Gastrocnemius medialis (tissue), 4 donors: Measurements from ENCODE around the gene ATP11A. TPM values are rescaled to one million over a fixed set of nuclear protein-coding genes. Genes with fewer than 3 reads are reported as not detected.

Experiments used
- ATAC-seq, 2 donors: fragments of 150-250 bp; one replicate each; pipeline ENCODE4 v1.9.1; 2016
- DNase-seq, 2 donors: peaks; one replicate each; pipeline ENCODE4 v3.0.0-alpha.2; 2019
- H3K27ac ChIP-seq, 4 donors: fragments of 200-600 bp; sonication (generic); 1 replicate in 1 of 4; 2 replicates in 3 of 4; pipeline ENCODE4 v1.5.1; 2016 to 2018; ENCODE audit warnings: mild to moderate bottlenecking in 2 of 4, moderate library complexity in 1 of 4
- H3K27me3 ChIP-seq, 3 donors: fragments of 200-600 bp; sonication (generic) in 2 of 3; 1 replicate in 1 of 3; 2 replicates in 2 of 3; pipeline versions ENCODE4 v1.5.1 to v1.6.0; 2016 to 2019; ENCODE audit warnings: mild to moderate bottlenecking in 1 of 3, moderate library complexity in 1 of 3
- H3K36me3 ChIP-seq, 2 donors: fragments of 200-600 bp; sonication (generic) in 1 of 2; one replicate each; pipeline ENCODE4 v1.5.1; 2017 to 2018
- H3K4me1 ChIP-seq, 2 donors: fragments of 200-600 bp; sonication (generic) in 1 of 2; one replicate each; pipeline ENCODE4 v1.5.1; 2016 to 2017; ENCODE audit warnings: mild to moderate bottlenecking in 2 of 2
- H3K4me3 ChIP-seq, 4 donors: fragments of 200-600 bp; sonication (generic) in 3 of 4; 1 replicate in 1 of 4; 2 replicates in 3 of 4; pipeline ENCODE4 v1.5.1; 2016 to 2019; ENCODE audit warnings: mild to moderate bottlenecking in 2 of 4
- H3K9me3 ChIP-seq, 3 donors: fragments of 200-600 bp; sonication (generic) in 2 of 3; 1 replicate in 1 of 3; 2 replicates in 2 of 3; pipeline ENCODE4 v1.5.1; 2016 to 2019
- POLR2A ChIP-seq, 2 donors: fragments of 450-650 bp; IDR thresholded peaks; one replicate each; pipeline ENCODE4 v1.6.1; 2017; ENCODE audit warnings: antibody characterized with exemption in 2 of 2, mild to moderate bottlenecking in 2 of 2, moderate library complexity in 2 of 2
- in situ Hi-C, 4 donors: fragments of 200-750 bp; cut with MboI; loops; one replicate each; pipeline versions ENCODE4 v1.15.0 to v1.8.0; 2017; ENCODE audit warnings: low sequenced_read_pairs in 4 of 4
- intact Hi-C: fragments of 100-400 bp; cut with DNase I; formaldehyde crosslinking; loops from one replicate; pipeline ENCODE4 v1.15.1; 2023; ENCODE audit warnings: low total_unique reads
- total RNA-seq, 4 donors: library from RNA; depleted of rRNA; stranded (reverse); fragments of >200 nt; gene quantifications; one replicate each; pipeline versions ENCODE4 v1.1.0 to v1.2.3, GENCODE V29; 2016
- TF ChIP-seq, protein P1 (sequence below), 5 experiments: fragments of 450-650 bp in 3 of 5; fragments of 200-600 bp in 2 of 5; sonication (generic) in 2 of 5; IDR thresholded peaks in 4 of 5; conservative IDR thresholded peaks in 1 of 5; 1 replicate in 4 of 5; 2 replicates in 1 of 5; pipeline ENCODE4 v1.5.1; 2016 to 2019; ENCODE audit warnings: antibody characterized with exemption in 5 of 5, mild to moderate bottlenecking in 3 of 5, moderate library complexity in 3 of 5

Gene ATP11A
- total RNA-seq, 4 donors from 2014 or later: 10.0 to 14.2 (median 12.6) TPM

DNA sequence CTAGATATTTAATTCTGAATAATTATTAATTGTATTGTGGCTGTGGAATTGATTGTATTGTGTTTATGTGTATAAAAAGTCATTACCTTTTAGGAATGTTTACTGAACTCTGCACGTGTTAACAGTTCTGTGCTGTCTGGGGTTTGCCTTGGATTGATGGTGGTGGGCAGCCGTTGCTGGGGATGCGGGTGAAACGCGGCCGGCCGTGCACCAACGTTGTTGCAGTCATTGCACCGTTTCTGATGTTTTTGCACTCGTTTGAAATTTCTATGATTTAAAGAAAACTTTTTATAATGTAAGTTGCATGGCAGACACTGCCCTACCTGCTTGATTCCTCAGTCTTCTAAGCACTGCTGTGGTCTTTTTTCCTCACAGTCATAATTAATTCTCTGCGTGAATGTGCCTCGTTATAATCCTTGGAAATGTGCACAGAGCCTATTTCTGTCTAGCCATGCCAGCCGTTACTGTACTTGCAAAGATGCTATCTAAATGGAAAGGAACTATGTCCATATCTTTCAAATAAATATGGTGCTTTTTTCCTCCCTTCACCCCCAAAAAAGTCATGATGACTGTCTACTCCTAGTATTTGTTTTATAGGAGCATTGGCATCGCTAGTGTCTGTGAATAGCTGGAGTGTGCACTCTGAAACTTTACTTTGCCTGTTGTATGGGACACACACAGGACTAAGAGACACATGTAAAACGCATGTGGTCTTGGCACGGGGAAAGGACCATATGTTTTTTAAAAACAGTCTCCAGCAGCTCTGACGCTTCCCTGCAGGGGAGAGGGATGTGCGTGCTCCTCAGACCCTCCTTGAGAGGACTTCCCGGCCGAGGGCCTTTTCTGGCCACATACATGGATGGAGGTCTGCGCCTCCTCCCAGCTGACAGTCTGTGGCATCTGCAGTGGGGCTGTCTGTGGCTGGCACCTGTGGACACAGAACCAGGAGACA, 238.5 kb downstream of the ATP11A start:
- no peak for TF ChIP-seq POLR2A (IDR thresholded peaks at IDR 0.05)
- TF ChIP-seq, protein P1, sequence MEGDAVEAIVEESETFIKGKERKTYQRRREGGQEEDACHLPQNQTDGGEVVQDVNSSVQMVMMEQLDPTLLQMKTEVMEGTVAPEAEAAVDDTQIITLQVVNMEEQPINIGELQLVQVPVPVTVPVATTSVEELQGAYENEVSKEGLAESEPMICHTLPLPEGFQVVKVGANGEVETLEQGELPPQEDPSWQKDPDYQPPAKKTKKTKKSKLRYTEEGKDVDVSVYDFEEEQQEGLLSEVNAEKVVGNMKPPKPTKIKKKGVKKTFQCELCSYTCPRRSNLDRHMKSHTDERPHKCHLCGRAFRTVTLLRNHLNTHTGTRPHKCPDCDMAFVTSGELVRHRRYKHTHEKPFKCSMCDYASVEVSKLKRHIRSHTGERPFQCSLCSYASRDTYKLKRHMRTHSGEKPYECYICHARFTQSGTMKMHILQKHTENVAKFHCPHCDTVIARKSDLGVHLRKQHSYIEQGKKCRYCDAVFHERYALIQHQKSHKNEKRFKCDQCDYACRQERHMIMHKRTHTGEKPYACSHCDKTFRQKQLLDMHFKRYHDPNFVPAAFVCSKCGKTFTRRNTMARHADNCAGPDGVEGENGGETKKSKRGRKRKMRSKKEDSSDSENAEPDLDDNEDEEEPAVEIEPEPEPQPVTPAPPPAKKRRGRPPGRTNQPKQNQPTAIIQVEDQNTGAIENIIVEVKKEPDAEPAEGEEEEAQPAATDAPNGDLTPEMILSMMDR (IDR thresholded peaks at IDR 0.05 in 4 of 5, conservative IDR thresholded peaks at IDR 0.05 in 1 of 5): no peak
- DNase-seq: no peak
- H3K4me3 ChIP-seq: no peak overlapping the region
- intact Hi-C loops (no loop called here), in situ Hi-C loops (loop anchor here in 1 of 4 donors (25.0 kb wide), 1 partner anchor 459 kb away; no protein-coding TSS in a partner anchor)
- no peaks in the 10 kb centered on the region for H3K4me1 ChIP-seq
- H3K27me3 ChIP-seq: peaks cover 0 to 31% (median 19%) of the 10 kb centered on the region in 3 donors
- ATAC-seq: no peak
- no peaks in the 10 kb centered on the region for H3K36me3 ChIP-seq
- no peaks in the 10 kb centered on the region for H3K9me3 ChIP-seq
- no peak overlapping the region for H3K27ac ChIP-seq

DNA sequence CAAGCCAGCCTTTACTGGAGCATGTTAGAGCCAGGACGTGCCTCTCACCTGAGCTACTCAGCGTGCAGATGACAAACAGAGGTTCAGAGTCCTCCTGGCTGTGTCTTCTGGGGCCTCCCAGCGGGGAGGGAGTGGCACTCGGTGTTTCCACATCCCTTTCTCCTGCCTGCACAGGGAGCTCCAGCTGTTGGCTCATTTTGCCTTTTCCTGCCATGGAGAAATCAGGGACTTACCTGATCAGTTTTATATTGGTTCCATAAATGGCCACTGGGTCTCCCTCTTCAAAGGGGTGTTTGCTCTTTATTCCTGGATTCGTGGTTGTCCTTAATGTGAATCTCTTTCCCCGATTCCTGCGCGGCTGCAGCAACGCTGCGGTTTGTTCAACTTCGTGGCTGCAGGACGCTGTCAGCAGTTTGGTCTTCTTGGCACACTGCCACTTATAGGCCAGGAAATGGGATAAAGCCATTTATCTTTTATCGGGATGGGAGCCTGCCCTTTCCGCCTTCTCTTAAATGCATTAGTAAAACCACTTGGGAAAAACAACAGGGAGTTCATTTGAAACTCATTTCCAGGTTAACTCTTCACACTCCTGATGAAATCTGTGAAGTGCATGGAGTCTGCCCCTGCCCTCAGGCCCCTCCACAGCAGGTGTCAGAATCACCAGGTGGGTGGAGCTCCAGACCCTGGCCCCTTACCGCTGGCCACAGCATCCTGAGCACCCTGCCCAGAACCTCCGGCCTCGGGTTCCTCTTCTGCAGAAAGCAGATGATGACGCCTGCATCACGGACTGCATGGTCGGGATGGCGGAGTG, 239.3 kb downstream of the ATP11A start:
- DNase-seq (no peak), ATAC-seq (no peak)
- no peaks in the 10 kb centered on the region for H3K9me3 ChIP-seq
- TF ChIP-seq POLR2A (IDR thresholded peaks at IDR 0.05): no peak
- TF ChIP-seq, protein P1 (IDR thresholded peaks at IDR 0.05 in 4 of 5, conservative IDR thresholded peaks at IDR 0.05 in 1 of 5): no peak
- no peaks in the 10 kb centered on the region for H3K36me3 ChIP-seq
- no peak overlapping the region for H3K4me3 ChIP-seq
- in situ Hi-C loops: loop anchor here in 1 of 4 donors (25.0 kb wide), 1 partner anchor 458 kb away; no protein-coding TSS in a partner anchor
- H3K27ac ChIP-seq: no peak overlapping the region
- intact Hi-C loops: no loop called here
- H3K27me3 ChIP-seq: peaks cover 0 to 31% (median 19%) of the 10 kb centered on the region in 3 donors
- H3K4me1 ChIP-seq: no peaks in the 10 kb centered on the region

DNA sequence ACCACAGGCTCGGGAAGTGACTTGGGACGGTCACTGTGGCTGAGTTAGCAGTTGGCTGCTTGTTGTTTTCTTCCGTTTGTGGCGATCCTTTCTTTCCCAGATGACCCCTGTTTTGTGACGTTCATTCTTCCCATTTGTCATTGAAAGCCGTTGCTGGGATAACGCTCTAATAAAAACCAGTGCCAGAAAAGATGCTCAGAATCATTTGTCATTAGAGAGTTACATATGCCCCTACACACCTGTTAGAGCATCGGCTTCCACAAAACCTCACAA, 239.9 kb downstream of the ATP11A start:
- in situ Hi-C loops (loop anchor here in 1 of 4 donors (25.0 kb wide), 1 partner anchor 458 kb away; no protein-coding TSS in a partner anchor), intact Hi-C loops (loop anchor here (10.0 kb wide), 1 partner anchor 265 kb away; no protein-coding TSS in a partner anchor)
- no peak for DNase-seq
- no peak for ATAC-seq
- Histone ChIP-seq H3K36me3 (no peaks in the 10 kb centered on the region), H3K4me3 (no peak overlapping the region), H3K4me1 (no peaks in the 10 kb centered on the region), H3K9me3 (no peaks in the 10 kb centered on the region), H3K27ac (no peak overlapping the region), H3K27me3 (peaks cover 0 to 31% (median 19%) of the 10 kb centered on the region in 3 donors)
- TF ChIP-seq POLR2A (IDR thresholded peaks at IDR 0.05): no peak
- TF ChIP-seq, protein P1 (IDR thresholded peaks at IDR 0.05 in 4 of 5, conservative IDR thresholded peaks at IDR 0.05 in 1 of 5): no peak

DNA sequence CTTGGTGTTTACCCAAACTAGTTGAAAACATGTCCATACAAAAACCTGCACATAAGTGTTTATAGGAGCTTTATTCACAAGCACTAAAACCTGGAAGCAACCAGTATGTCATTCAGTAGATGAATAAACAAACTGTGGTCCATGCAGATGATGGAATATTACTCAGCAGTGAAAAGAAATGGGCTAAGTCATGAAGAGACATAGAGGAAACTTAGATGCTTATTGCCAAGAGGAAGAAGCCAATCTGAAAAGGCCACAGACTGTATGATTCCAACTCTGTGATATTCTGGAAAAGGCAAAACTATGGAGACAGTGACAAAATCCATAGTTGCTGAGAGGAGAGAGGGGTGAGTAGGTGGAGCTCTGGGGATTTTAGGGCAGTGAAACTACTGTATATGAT, 240.4 kb downstream of the ATP11A start:
- H3K4me1 ChIP-seq: no peaks in the 10 kb centered on the region
- no peaks in the 10 kb centered on the region for H3K9me3 ChIP-seq
- TF ChIP-seq POLR2A (IDR thresholded peaks at IDR 0.05): no peak
- TF ChIP-seq, protein P1 (IDR thresholded peaks at IDR 0.05 in 4 of 5, conservative IDR thresholded peaks at IDR 0.05 in 1 of 5): no peak
- DNase-seq (no peak), ATAC-seq (no peak)
- H3K36me3 ChIP-seq: no peaks in the 10 kb centered on the region
- no peak overlapping the region for H3K27ac ChIP-seq
- intact Hi-C loops: loop anchor here (10.0 kb wide), 1 partner anchor 265 kb away; no protein-coding TSS in a partner anchor
- in situ Hi-C loops: loop anchor here in 1 of 4 donors (25.0 kb wide), 1 partner anchor 457 kb away; no protein-coding TSS in a partner anchor
- H3K4me3 ChIP-seq: no peak overlapping the region
- peaks cover 0 to 31% (median 19%) of the 10 kb centered on the region in 3 donors for H3K27me3 ChIP-seq
